ENCODE results near the gene MAEA. TPM values are rescaled to one million over a fixed set of nuclear protein-coding genes. Genes with fewer than 3 reads are reported as not detected.
A peak's percentile ranks its signal among the peaks of the same experiment; 100 is the strongest.

The MAEA gene
- total and polyA plus RNA-seq, 9 donors = 23.8 to 71.3 (median 56.7) TPM

- no peak for TF ChIP-seq EP300 (IDR thresholded peaks at IDR 0.05)
- TF ChIP-seq, protein P1, sequence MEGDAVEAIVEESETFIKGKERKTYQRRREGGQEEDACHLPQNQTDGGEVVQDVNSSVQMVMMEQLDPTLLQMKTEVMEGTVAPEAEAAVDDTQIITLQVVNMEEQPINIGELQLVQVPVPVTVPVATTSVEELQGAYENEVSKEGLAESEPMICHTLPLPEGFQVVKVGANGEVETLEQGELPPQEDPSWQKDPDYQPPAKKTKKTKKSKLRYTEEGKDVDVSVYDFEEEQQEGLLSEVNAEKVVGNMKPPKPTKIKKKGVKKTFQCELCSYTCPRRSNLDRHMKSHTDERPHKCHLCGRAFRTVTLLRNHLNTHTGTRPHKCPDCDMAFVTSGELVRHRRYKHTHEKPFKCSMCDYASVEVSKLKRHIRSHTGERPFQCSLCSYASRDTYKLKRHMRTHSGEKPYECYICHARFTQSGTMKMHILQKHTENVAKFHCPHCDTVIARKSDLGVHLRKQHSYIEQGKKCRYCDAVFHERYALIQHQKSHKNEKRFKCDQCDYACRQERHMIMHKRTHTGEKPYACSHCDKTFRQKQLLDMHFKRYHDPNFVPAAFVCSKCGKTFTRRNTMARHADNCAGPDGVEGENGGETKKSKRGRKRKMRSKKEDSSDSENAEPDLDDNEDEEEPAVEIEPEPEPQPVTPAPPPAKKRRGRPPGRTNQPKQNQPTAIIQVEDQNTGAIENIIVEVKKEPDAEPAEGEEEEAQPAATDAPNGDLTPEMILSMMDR (IDR thresholded peaks at IDR 0.05) = no peak
- no peak for TF ChIP-seq POLR2A (IDR thresholded peaks at IDR 0.05)
- 59 to 68% (median 60%) methylated on average over 33 of the region's 33 CpGs for WGBS, 3 donors
- Histone ChIP-seq H3K27ac (no peak overlapping the region), H3K27me3 (no peaks in the 10 kb centered on the region), H3K4me1 (ENCODE audit: insufficient read depth) (peaks cover 39% of the 10 kb centered on the region), H3K9me3 (no peaks in the 10 kb centered on the region), H3K4me3 (no peak overlapping the region), H3K36me3 (no peaks in the 10 kb centered on the region)
- DNase-seq = peak; percentile 17 to 51 (median 30)
- intact Hi-C loops (cut with DNase I) = no loop called here
These were observed 45.4 kb upstream of the MAEA start for GRCh38 chr4:1244081-1244977.

DNA sequence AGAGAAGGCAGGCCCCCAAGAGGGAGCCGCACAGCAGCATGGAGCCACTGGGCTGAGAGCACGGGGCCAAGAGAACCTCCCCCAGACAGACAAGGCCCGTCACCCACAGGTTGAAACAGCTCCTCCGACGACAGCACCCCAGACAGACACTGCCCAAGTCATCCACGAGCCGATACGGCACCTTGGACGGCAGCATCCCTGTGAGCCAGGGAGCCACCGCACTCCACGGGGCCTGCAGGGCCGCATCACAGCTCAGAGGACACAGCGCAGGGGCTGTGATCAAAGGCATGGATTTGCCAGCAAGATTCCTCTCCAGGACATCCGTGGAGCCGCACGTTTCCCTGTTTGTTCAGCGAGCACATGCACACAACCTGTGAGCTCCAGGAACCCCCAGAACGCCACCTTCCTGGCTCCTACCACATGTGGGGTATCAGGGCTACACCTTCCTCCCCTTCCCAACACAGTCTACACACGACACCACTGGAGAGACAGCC lies 44.7 kb upstream of the MAEA start:
- peak in 2 of 5 donors; percentile 15 to 31 for DNase-seq
- no peaks in the 10 kb centered on the region for H3K36me3 ChIP-seq
- H3K4me3 ChIP-seq = no peak overlapping the region
- WGBS, 3 donors = 63 to 76% (median 72%) methylated on average over 18 to 19 of the region's 19 CpGs
- H3K27ac ChIP-seq = no peak overlapping the region
- no peaks in the 10 kb centered on the region for H3K9me3 ChIP-seq
- TF ChIP-seq, protein P1 (IDR thresholded peaks at IDR 0.05) = no peak
- TF ChIP-seq EP300 (IDR thresholded peaks at IDR 0.05) = no peak
- no peak for TF ChIP-seq POLR2A (IDR thresholded peaks at IDR 0.05)
- H3K4me1 ChIP-seq (ENCODE audit: insufficient read depth) = peaks cover 41% of the 10 kb centered on the region
- intact Hi-C loops (cut with DNase I) = loop anchor here (5.0 kb wide), 4 partner anchors 33 to 102 kb away; partner anchors contain the start of genes UVSSA (in 2 of the 4) and SPON2 (in 1 of the 4)
- H3K27me3 ChIP-seq = no peaks in the 10 kb centered on the region

DNA sequence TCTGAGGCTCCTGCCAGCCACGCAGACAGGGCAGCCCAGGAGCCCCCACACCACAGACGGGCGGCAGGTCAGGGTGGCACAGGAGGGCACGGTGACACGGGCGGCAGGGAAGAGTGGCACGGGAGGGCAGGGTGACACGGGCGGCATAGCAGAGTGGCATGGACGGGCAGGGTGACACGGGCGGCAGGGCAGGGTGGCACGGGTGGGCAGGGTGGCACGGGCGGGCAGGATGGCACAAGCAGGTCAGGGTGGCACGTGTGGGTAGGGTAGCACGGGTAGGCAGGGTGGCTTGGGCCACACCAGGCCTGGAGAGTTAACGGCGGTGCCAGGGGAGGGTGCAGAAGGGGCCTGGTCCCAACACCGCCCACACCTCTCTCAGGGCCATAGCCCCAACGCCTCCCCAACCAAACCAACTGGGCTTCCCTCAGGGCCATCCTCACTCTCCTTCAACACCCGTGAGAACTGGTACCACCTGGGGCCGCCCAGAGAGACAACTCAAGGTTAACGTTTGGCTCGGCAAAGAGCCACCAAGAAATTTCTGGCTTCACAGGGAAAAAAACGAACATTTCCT lies 44.1 kb upstream of the MAEA start:
- intact Hi-C loops (cut with DNase I) = loop anchor here (2.0 to 5.0 kb wide), 5 partner anchors 33 to 102 kb away; partner anchors contain the start of genes UVSSA (in 3 of the 4) and SPON2 (in 1 of the 4)
- TF ChIP-seq EP300 (IDR thresholded peaks at IDR 0.05) = no peak
- H3K27me3 ChIP-seq = no peaks in the 10 kb centered on the region
- H3K4me1 ChIP-seq (ENCODE audit: insufficient read depth) = peaks cover 45% of the 10 kb centered on the region
- WGBS, 3 donors = 56 to 67% (median 60%) methylated on average over 26 of the region's 26 CpGs
- H3K4me3 ChIP-seq = no peak overlapping the region
- no peaks in the 10 kb centered on the region for H3K36me3 ChIP-seq
- no peak overlapping the region for H3K27ac ChIP-seq
- peak in 2 of 5 donors; percentile 15 to 26 for DNase-seq
- no peaks in the 10 kb centered on the region for H3K9me3 ChIP-seq

DNA sequence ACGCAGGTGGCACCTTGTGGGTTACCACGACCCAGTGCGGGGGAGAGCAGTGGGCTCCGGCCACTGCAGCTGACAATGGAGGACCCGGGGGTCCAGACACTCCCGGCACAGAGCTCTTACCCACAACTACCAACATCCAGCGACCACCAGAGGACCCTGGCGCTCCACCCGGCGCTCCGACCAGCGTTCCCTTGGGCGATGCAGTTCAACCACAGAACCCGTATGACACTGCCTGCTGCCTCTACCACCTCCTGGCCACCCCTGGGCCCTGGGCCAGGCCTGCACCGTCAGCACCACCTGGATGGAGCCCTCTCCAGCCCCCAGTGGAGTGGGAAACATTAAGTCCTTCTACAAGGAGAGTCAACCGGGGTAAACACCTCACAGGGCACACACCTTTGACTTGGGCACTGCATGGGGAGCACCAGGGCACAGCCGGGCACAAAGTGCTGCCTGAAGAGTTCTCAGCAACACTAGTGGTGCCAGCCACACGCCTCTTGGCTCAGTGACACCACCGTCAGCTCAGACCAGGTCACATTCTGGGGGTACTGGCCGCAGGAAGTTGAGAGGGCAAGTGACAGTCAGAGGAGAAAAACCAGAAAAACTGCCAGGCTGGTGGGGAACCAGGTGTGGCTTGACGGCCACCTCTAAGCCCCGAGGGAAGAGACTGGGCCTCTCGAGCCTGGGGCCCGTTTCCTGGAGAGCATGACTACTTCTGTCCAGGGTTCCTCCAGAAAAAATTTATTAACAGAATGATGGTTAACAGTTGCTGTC lies 43.4 kb upstream of the MAEA start:
- Histone ChIP-seq H3K4me1 (ENCODE audit: insufficient read depth) (peaks cover 45% of the 10 kb centered on the region), H3K27me3 (no peaks in the 10 kb centered on the region), H3K27ac (peak overlapping the region in 1 of 2 donors; percentile 98), H3K36me3 (no peaks in the 10 kb centered on the region), H3K4me3 (no peak overlapping the region), H3K9me3 (no peaks in the 10 kb centered on the region)
- TF ChIP-seq POLR2A (IDR thresholded peaks at IDR 0.05) = no peak
- TF ChIP-seq, protein P1 (IDR thresholded peaks at IDR 0.05) = no peak
- no peak for TF ChIP-seq EP300 (IDR thresholded peaks at IDR 0.05)
- DNase-seq = peak; percentile 8 to 44 (median 30)
- intact Hi-C loops (cut with DNase I) = loop anchor here (2.0 to 5.0 kb wide), 5 partner anchors 34 to 101 kb away; partner anchors contain the start of genes UVSSA (in 3 of the 4) and SPON2 (in 1 of the 4)
- 38 to 40% (median 39%) methylated on average over 23 to 24 of the region's 24 CpGs for WGBS, 3 donors

All from ovary (tissue), 9 donors.